K562 (cell line): ENCODE results near the gene NAT10. TPM values are rescaled to one million over a fixed set of nuclear protein-coding genes. Genes with fewer than 3 reads are reported as not detected.

Experiments used
- ADNP ChIP-seq: fragments of 200-800 bp; sonication (Bioruptor generic); IDR thresholded peaks from 2 replicates; pipeline ENCODE4 v1.6.1; 2016; ENCODE audit warnings: missing genetic modification characterization, missing compliant biosample characterization
- ARNT ChIP-seq, 2 experiments: fragments of 450-650 bp; IDR thresholded peaks; 2 replicates each; pipeline ENCODE4 v1.6.1; 2016; ENCODE audit warnings: mild to moderate bottlenecking in 1 of 2
- ATF7 ChIP-seq: fragments of 450-650 bp; IDR thresholded peaks from 2 replicates; pipeline ENCODE4 v1.7.1; 2014; ENCODE audit warnings: mild to moderate bottlenecking, moderate library complexity
- DPF2 ChIP-seq: fragments of 450-650 bp; IDR thresholded peaks from 2 replicates; pipeline ENCODE4 v1.6.1; 2016
- HMG20B ChIP-seq: fragments of 250-450 bp; sonication (Bioruptor Pico); IDR thresholded peaks from 2 replicates; pipeline ENCODE4 v1.5.0; 2021; ENCODE audit warnings: mild to moderate bottlenecking
- KLF13 ChIP-seq: fragments of 450-650 bp; IDR thresholded peaks from 2 replicates; pipeline ENCODE4 v1.6.1; 2016; ENCODE audit warnings: missing genetic modification characterization, low read depth, mild to moderate bottlenecking, missing compliant biosample characterization, moderate library complexity, borderline replicate concordance
- L3MBTL2 ChIP-seq: fragments of 450-650 bp; IDR thresholded peaks from 2 replicates; pipeline ENCODE4 v1.6.1; 2016; ENCODE audit warnings: mild to moderate bottlenecking, moderate library complexity
- MTA1 ChIP-seq: fragments of 450-650 bp; IDR thresholded peaks from 2 replicates; pipeline ENCODE4 v1.6.1; 2017; ENCODE audit warnings: borderline replicate concordance
- MYBL2 ChIP-seq, 2 experiments: fragments of 450-650 bp in 1 of 2; sonication (generic) in 1 of 2; formaldehyde crosslinking in 1 of 2; IDR thresholded peaks; 2 replicates each; pipeline versions ENCODE4 v1.6.1 to v1.8.1; 2017 to 2022; ENCODE audit warnings: borderline replicate concordance in 1 of 2, inconsistent platforms in 1 of 2, low read depth in 1 of 2, mild to moderate bottlenecking in 1 of 2, missing genetic modification reagents in 1 of 2, moderate library complexity in 1 of 2
- NR2C1 ChIP-seq, 2 experiments: fragments of 450-650 bp; IDR thresholded peaks; 2 replicates each; pipeline ENCODE4 v1.6.1; 2017; ENCODE audit warnings: mild to moderate bottlenecking in 2 of 2, antibody characterized with exemption in 1 of 2, inconsistent platforms in 1 of 2, missing compliant biosample characterization in 1 of 2, missing genetic modification characterization in 1 of 2
- RCOR1 ChIP-seq, 2 experiments: IDR thresholded peaks; 2 replicates each; pipeline ENCODE4 v1.6.1; 2012; ENCODE audit warnings: low read depth in 2 of 2, low read length in 2 of 2, borderline replicate concordance in 1 of 2, improper control_type of control experiment in 1 of 2
- SMARCA5 ChIP-seq: fragments of 450-650 bp; IDR thresholded peaks from 2 replicates; pipeline ENCODE4 v1.6.1; 2016
- SNAPC5 ChIP-seq: fragments of 250-450 bp; sonication (Bioruptor Pico); IDR thresholded peaks from 2 replicates; pipeline ENCODE4 v1.8.0; 2021; ENCODE audit warnings: moderate library complexity, mild to moderate bottlenecking, inconsistent platforms
- STAT5A ChIP-seq: IDR thresholded peaks from 2 replicates; pipeline ENCODE4 v1.6.1; 2012; ENCODE audit warnings: low read length, inconsistent platforms, borderline replicate concordance
- ZHX1 ChIP-seq: fragments of 150-350 bp; conservative IDR thresholded peaks from 2 replicates; pipeline ENCODE4 v1.6.1; 2014; ENCODE audit warnings: low read length
- ZNF395 ChIP-seq: fragments of 200-800 bp; sonication (Bioruptor generic); IDR thresholded peaks from 2 replicates; pipeline ENCODE4 v1.6.1; 2017; ENCODE audit warnings: missing genetic modification characterization, missing compliant biosample characterization
- ZNF639 ChIP-seq, 2 experiments: fragments of 200-800 bp in 1 of 2; sonication (Bioruptor generic) in 1 of 2; sonication (generic) in 1 of 2; formaldehyde crosslinking in 1 of 2; IDR thresholded peaks in 1 of 2; conservative IDR thresholded peaks in 1 of 2; 2 replicates each; pipeline versions ENCODE4 v1.5.0 to v1.6.1; 2016 to 2020; ENCODE audit warnings: missing compliant biosample characterization in 1 of 2, missing genetic modification characterization in 1 of 2, missing genetic modification reagents in 1 of 2
- ZSCAN32 ChIP-seq: fragments of 450-650 bp; formaldehyde crosslinking; IDR thresholded peaks from 2 replicates; pipeline ENCODE4 v1.4.0; 2020; ENCODE audit warnings: mild to moderate bottlenecking, moderate library complexity
- polyA plus RNA-seq, 8 experiments: library from polyadenylated mRNA; depleted of rRNA in 4 of 8; stranded (reverse) in 5 of 8; unstranded in 3 of 8; fragments of >200 nt; fragmentation: Nextera tagmentation in 2 of 8; fragmentation: Illumina TruSeq in 1 of 8; extraction: Ambion mirVana in 2 of 8; extraction: Trizol in 1 of 8; gene quantifications; 2 replicates each; pipeline versions ENCODE4 v1.2.1 to v1.2.3, GENCODE V29; 2011 to 2014; ENCODE audit warnings: inconsistent platforms in 1 of 8, missing spikeins in 1 of 8
- total RNA-seq, 7 experiments: library from RNA; depleted of rRNA in 6 of 7; stranded (reverse); fragments of >200 nt in 6 of 7; fragmentation: Illumina TruSeq in 2 of 7; extraction: Trizol in 2 of 7; gene quantifications; 2 replicates each; pipeline versions ENCODE4 v1.2.1 to v1.2.3, GENCODE V29; 2011 to 2021; ENCODE audit warnings: low replicate concordance in 1 of 7

Gene NAT10
- total and polyA plus RNA-seq, 9 of the 15 experiments (the other 6 are each of a cell fraction or from before 2014, with no cell fraction given) = 55.4 to 125 (median 86.3) TPM

GRCh38 chr11:34161812-34162492 is 56.5 kb downstream of the NAT10 start (continued):
- TF ChIP-seq RCOR1 (IDR thresholded peaks at IDR 0.05; ENCODE audit: borderline replicate concordance in 1 of 2, low read depth in 2 of 2, low read length in 2 of 2) (no peak; a peak in 1 of 4 replicates), SMARCA5 (no peak), KLF13 (tag) (no peak), HMG20B (CRISPR knock-in tag) (no peak), MYBL2 (IDR thresholded peaks at IDR 0.05; ENCODE audit: low read depth) (no peak), MYBL2 (CRISPR knock-in tag; IDR thresholded peaks at IDR 0.05; ENCODE audit: borderline replicate concordance) (no peak), NR2C1 (IDR thresholded peaks at IDR 0.05) (no peak), NR2C1 (tag; IDR thresholded peaks at IDR 0.05) (no peak), DPF2 (peak; percentile 58), ZHX1 (no peak), ZNF639 (CRISPR knock-in tag; conservative IDR thresholded peaks at IDR 0.05 in 1 of 2, IDR thresholded peaks at IDR 0.05 in 1 of 2) (no peak), ZNF395 (CRISPR knock-in tag) (no peak), ZSCAN32 (no peak), ARNT (IDR thresholded peaks at IDR 0.05) (no peak), MTA1 (peak; percentile 42; the same call in 1 of the 2 replicates), ATF7 (peak; percentile 91), SNAPC5 (no peak), STAT5A (no peak), L3MBTL2 (no peak), ADNP (tag) (no peak)
